H54 (cell line): ENCODE results near the gene OR52N5.

Experiments used
- DNase-seq: peaks from one replicate; pipeline ENCODE4 v3.0.0; 2011; ENCODE audit warnings: low spot score, mixed read lengths; ENCODE audit not compliant: insufficient read length
- FAIRE-seq: peaks from 3 replicates; lab custom pipeline; 2011; peaks lifted over from hg19 to GRCh38; lab: Jason Lieb, UNC
- POLR2A ChIP-seq: IDR thresholded peaks from 2 replicates; pipeline ENCODE4 v1.6.1; 2011; ENCODE audit warnings: low read depth, mild to moderate bottlenecking, low read length

OR52N5 gene

GRCh38 chr11:5783255-5783654, at the start of gene OR52N5:
Gene OR52N5, minus strand, starts transcription at chr11:5783355. Its CDS starts 4,721 bp downstream, at chr11:5778634.
- FAIRE-seq (no peak), DNase-seq (no peak)
- TF ChIP-seq POLR2A: no peak

GRCh38 chr11:5831196-5831829, 48.2 kb upstream of the OR52N5 start:
- FAIRE-seq (no peak), DNase-seq (no peak)
- no peak for TF ChIP-seq POLR2A

GRCh38 chr11:5818245-5818886, 35.2 kb upstream of the OR52N5 start:
- DNase-seq (no peak), FAIRE-seq (peak; percentile 81)
- TF ChIP-seq POLR2A: no peak

- FAIRE-seq (no peak), DNase-seq (no peak)
- TF ChIP-seq POLR2A: no peak
Measured at GRCh38 chr11:5815534-5815933, 32.4 kb upstream of the OR52N5 start.

GRCh38 chr11:5809905-5810795, 27.0 kb upstream of the OR52N5 start:
- peak; percentile 73 for FAIRE-seq

GRCh38 chr11:5809122-5809519, 26.0 kb upstream of the OR52N5 start:
- FAIRE-seq (peak; percentile 23), DNase-seq (no peak)
- no peak for TF ChIP-seq POLR2A

More at GRCh38 chr11:5809905-5810795, 27.0 kb upstream of the OR52N5 start:
- no peak for DNase-seq
- TF ChIP-seq POLR2A: no peak

GRCh38 chr11:5808500-5809121, 25.5 kb upstream of the OR52N5 start, which contains the start of gene OR52N2:
Gene OR52N2, plus strand, starts transcription at chr11:5808924. Its CDS starts 11,412 bp downstream, at chr11:5820336.
- peak; percentile 95 for FAIRE-seq
- DNase-seq: peak; percentile 29
- no peak for TF ChIP-seq POLR2A

- DNase-seq: no peak
- no peak for TF ChIP-seq POLR2A
- no peak for FAIRE-seq
Measured at GRCh38 chr11:5807580-5807979, 24.4 kb upstream of the OR52N5 start.

- DNase-seq (no peak), FAIRE-seq (no peak)
- no peak for TF ChIP-seq POLR2A
Measured at GRCh38 chr11:5803982-5804381, 20.8 kb upstream of the OR52N5 start.

GRCh38 chr11:5796541-5796940, 13.4 kb upstream of the OR52N5 start:
- FAIRE-seq: peak; percentile 89
- TF ChIP-seq POLR2A: no peak
- no peak for DNase-seq

- no peak for DNase-seq
- no peak for TF ChIP-seq POLR2A
- FAIRE-seq: peak; percentile 85
Measured at GRCh38 chr11:5791165-5791564, 8.0 kb upstream of the OR52N5 start, which contains the start of gene OR52N1. Gene OR52N1, minus strand, starts transcription at chr11:5791265. Its CDS starts 2,449 bp downstream, at chr11:5788816.

- FAIRE-seq (peak; percentile 23), DNase-seq (no peak)
- no peak for TF ChIP-seq POLR2A
Measured at GRCh38 chr11:5767056-5767455, 16.1 kb downstream of the OR52N5 start.

GRCh38 chr11:5753943-5754342, 29.2 kb downstream of the OR52N5 start, which contains the start of gene OR52N4:
Gene OR52N4, plus strand, starts transcription at chr11:5754243. Its CDS starts 498 bp downstream, at chr11:5754741.
- no peak for FAIRE-seq
- DNase-seq: no peak
- no peak for TF ChIP-seq POLR2A

GRCh38 chr11:5749836-5750235, 33.3 kb downstream of the OR52N5 start:
- FAIRE-seq (no peak), DNase-seq (no peak)
- TF ChIP-seq POLR2A: no peak
